HL-60/S4 (cell line): ENCODE measurements around the gene LACTB.
"Not testable (repeated sequence)": the region's sequence is repeated elsewhere in the genome, so short reads cannot be mapped to it uniquely, and the experiment has no call there.

Experiments
- in situ Hi-C: fragments of 300-500 bp; cut with MboI; formaldehyde crosslinking; loops from 2 replicates; pipeline ENCODE4 v1.14.3; 2022; ENCODE audit warnings: low sequenced_read_pairs

The LACTB gene

GRCh38 chr15:63089260-63090043 lies 32.2 kb upstream of the LACTB start:
- in situ Hi-C loops: no loop called here

GRCh38 chr15:63090472-63090871 lies 31.2 kb upstream of the LACTB start:
- in situ Hi-C loops: no loop called here

- in situ Hi-C loops: no loop called here
Observed at GRCh38 chr15:63090887-63091286, 30.8 kb upstream of the LACTB start.

- in situ Hi-C loops: no loop called here
Observed at GRCh38 chr15:63091679-63092446, 29.8 kb upstream of the LACTB start.

GRCh38 chr15:63093486-63094205 lies 28.0 kb upstream of the LACTB start:
- in situ Hi-C loops: no loop called here

- in situ Hi-C loops: no loop called here
Observed at GRCh38 chr15:63094495-63094931, 27.1 kb upstream of the LACTB start.

- in situ Hi-C loops: no loop called here
Observed at GRCh38 chr15:63096178-63096577, 25.5 kb upstream of the LACTB start.

GRCh38 chr15:63098901-63099300 lies 22.8 kb upstream of the LACTB start:
- in situ Hi-C loops: not testable (repeated sequence)

- in situ Hi-C loops: not testable (repeated sequence)
Observed at GRCh38 chr15:63099581-63099980, 22.1 kb upstream of the LACTB start.

GRCh38 chr15:63103416-63103815 lies 18.2 kb upstream of the LACTB start:
- in situ Hi-C loops: no loop called here

- in situ Hi-C loops: no loop called here
Observed at GRCh38 chr15:63104727-63105126, 16.9 kb upstream of the LACTB start.

GRCh38 chr15:63105354-63105753 lies 16.3 kb upstream of the LACTB start:
- in situ Hi-C loops: not testable (repeated sequence)

GRCh38 chr15:63107895-63108546 lies 13.6 kb upstream of the LACTB start:
- in situ Hi-C loops: no loop called here

GRCh38 chr15:63109498-63109897 lies 12.2 kb upstream of the LACTB start:
- in situ Hi-C loops: no loop called here

GRCh38 chr15:63109920-63110319 lies 11.7 kb upstream of the LACTB start:
- in situ Hi-C loops: no loop called here

- in situ Hi-C loops: no loop called here
Observed at GRCh38 chr15:63110428-63111026, 11.1 kb upstream of the LACTB start.

GRCh38 chr15:63111481-63111880 lies 10.2 kb upstream of the LACTB start:
- in situ Hi-C loops: no loop called here

GRCh38 chr15:63112871-63113270 lies 8.8 kb upstream of the LACTB start:
- in situ Hi-C loops: no loop called here

GRCh38 chr15:63114465-63114864 lies 7.2 kb upstream of the LACTB start:
- in situ Hi-C loops: no loop called here

- in situ Hi-C loops: no loop called here
Observed at GRCh38 chr15:63118854-63119253, 2.8 kb upstream of the LACTB start.
